ENCODE measurements around the gene KRT39.

KRT39 gene

GRCh38 chr17:40916366-40916765 lies 50.4 kb downstream of the KRT39 start:
- DNase-seq (ENCODE audit: insufficient read length, low spot score) (no peak), FAIRE-seq (no peak)
- TF ChIP-seq CTCF (IDR thresholded peaks at IDR 0.05; ENCODE audit: insufficient read depth, missing control alignments) = no peak

GRCh38 chr17:40915721-40916256 lies 51.0 kb downstream of the KRT39 start:
- TF ChIP-seq CTCF (IDR thresholded peaks at IDR 0.05; ENCODE audit: insufficient read depth, missing control alignments) = no peak
- DNase-seq (ENCODE audit: insufficient read length, low spot score) (no peak), FAIRE-seq (no peak)

GRCh38 chr17:40915199-40915661 lies 51.5 kb downstream of the KRT39 start:
- no peak for FAIRE-seq
- no peak for TF ChIP-seq CTCF (IDR thresholded peaks at IDR 0.05; ENCODE audit: insufficient read depth, missing control alignments)
- DNase-seq (ENCODE audit: insufficient read length, low spot score) = no peak

GRCh38 chr17:40914075-40914855 lies 52.5 kb downstream of the KRT39 start:
- no peak for FAIRE-seq
- DNase-seq (ENCODE audit: insufficient read length, low spot score) = no peak
- TF ChIP-seq CTCF (IDR thresholded peaks at IDR 0.05; ENCODE audit: insufficient read depth, missing control alignments) = no peak

- DNase-seq (ENCODE audit: insufficient read length, low spot score) (no peak), FAIRE-seq (no peak)
- no peak for TF ChIP-seq CTCF (IDR thresholded peaks at IDR 0.05; ENCODE audit: insufficient read depth, missing control alignments)
Observed at GRCh38 chr17:40912486-40913210, 54.1 kb downstream of the KRT39 start.

GRCh38 chr17:40910441-40910841 lies 56.3 kb downstream of the KRT39 start:
- no peak for FAIRE-seq
- TF ChIP-seq CTCF (IDR thresholded peaks at IDR 0.05; ENCODE audit: insufficient read depth, missing control alignments) = no peak
- no peak for DNase-seq (ENCODE audit: insufficient read length, low spot score)

Measured in D721Med (cell line).